Keratinocyte (primary cell): Measurements from ENCODE around the gene SUN2. TPM values are rescaled to one million over a fixed set of nuclear protein-coding genes. Genes with fewer than 3 reads are reported as not detected.

Source experiments
- DNase-seq: peaks from one replicate; pipeline ENCODE4 v3.0.0-alpha.2; 2011; ENCODE audit warnings: low read depth, missing footprints, low spot score
- FAIRE-seq: peaks from 2 replicates; lab custom pipeline; 2011; peaks lifted over from hg19 to GRCh38; lab: Jason Lieb, UNC
- H2AFZ ChIP-seq: 2 replicates; pipeline ENCODE4 v1.6.0; 2012; ENCODE audit warnings: low read length, control low read depth, inconsistent platforms; ENCODE audit not compliant: control insufficient read depth
- H3K27ac ChIP-seq: 2 replicates; pipeline ENCODE4 v1.5.1; 2011; ENCODE audit warnings: low read length; ENCODE audit not compliant: control insufficient read depth, insufficient read depth
- H3K27me3 ChIP-seq: 3 replicates; pipeline ENCODE4 v1.6.0; 2011; ENCODE audit warnings: low read length; ENCODE audit not compliant: control insufficient read depth, insufficient read depth; ENCODE audit errors: extremely low read depth
- H3K36me3 ChIP-seq, 2 experiments: 2 replicates in 1 of 2; 3 replicates in 1 of 2; pipeline ENCODE4 v1.5.1; 2011; ENCODE audit warnings: low read length in 2 of 2, mild to moderate bottlenecking in 1 of 2; ENCODE audit not compliant: control insufficient read depth in 2 of 2, insufficient read depth in 2 of 2; ENCODE audit errors: extremely low read depth in 1 of 2
- H3K4me1 ChIP-seq: 3 replicates; pipeline ENCODE4 v1.5.1; 2011; ENCODE audit warnings: low read length; ENCODE audit not compliant: control insufficient read depth, insufficient read depth; ENCODE audit errors: extremely low read depth
- H3K4me2 ChIP-seq: 3 replicates; pipeline ENCODE4 v1.6.0; 2011; ENCODE audit warnings: low read depth, low read length; ENCODE audit not compliant: control insufficient read depth, insufficient read depth; ENCODE audit errors: extremely low read depth
- H3K4me3 ChIP-seq, 3 experiments: fragments of 200-600 bp in 1 of 3; sonication (generic) in 1 of 3; 2 replicates in 2 of 3; 3 replicates in 1 of 3; pipeline ENCODE4 v1.5.1; 2011 to 2016; ENCODE audit warnings: low read length in 3 of 3, mild to moderate bottlenecking in 3 of 3, control low read depth in 2 of 3, inconsistent platforms in 1 of 3, low read depth in 1 of 3, mixed read lengths in 1 of 3, mixed run types in 1 of 3, moderate library complexity in 1 of 3; ENCODE audit not compliant: control insufficient read depth in 2 of 3, insufficient read depth in 2 of 3; ENCODE audit errors: extremely low read depth in 1 of 3
- H3K79me2 ChIP-seq: 2 replicates; pipeline ENCODE4 v1.6.0; 2012; ENCODE audit warnings: low read length; ENCODE audit not compliant: control insufficient read depth, insufficient read depth
- H3K9ac ChIP-seq: 3 replicates; pipeline ENCODE4 v1.6.0; 2011; ENCODE audit warnings: low read length; ENCODE audit not compliant: control insufficient read depth, insufficient read depth; ENCODE audit errors: extremely low read depth
- H3K9me1 ChIP-seq: 3 replicates; pipeline ENCODE4 v1.6.0; 2011; ENCODE audit warnings: low read length; ENCODE audit not compliant: control insufficient read depth, insufficient read depth; ENCODE audit errors: extremely low read depth
- H3K9me3 ChIP-seq: 2 replicates; pipeline ENCODE4 v1.5.1; 2012; ENCODE audit warnings: low read depth, low read length; ENCODE audit not compliant: control insufficient read depth
- H4K20me1 ChIP-seq: 3 replicates; pipeline ENCODE4 v1.6.0; 2011; ENCODE audit warnings: low read length; ENCODE audit not compliant: control insufficient read depth, insufficient read depth; ENCODE audit errors: extremely low read depth
- CTCF ChIP-seq, 3 experiments: IDR thresholded peaks in 1 of 3; conservative IDR thresholded peaks in 1 of 3; optimal IDR thresholded peaks in 1 of 3; 2 replicates in 2 of 3; 3 replicates in 1 of 3; pipeline versions ENCODE3 to v1.5.1; 2011; ENCODE audit warnings: low read length in 3 of 3, mild to moderate bottlenecking in 3 of 3, moderate library complexity in 2 of 3, control low read depth in 1 of 3, inconsistent platforms in 1 of 3; ENCODE audit not compliant: insufficient read depth in 2 of 3; ENCODE audit errors: extremely low read depth in 1 of 3
- EZH2 ChIP-seq: IDR thresholded peaks from one replicate; pipeline ENCODE4 v1.6.1; 2012; ENCODE audit warnings: inconsistent platforms, mild to moderate bottlenecking, low read length, moderate library complexity
- dilution Hi-C: fragments of 300-500 bp; cut with MboI; formaldehyde crosslinking; loops from one replicate; pipeline ENCODE4 v1.7.0; 2020; ENCODE audit warnings: low sequenced_read_pairs; ENCODE audit not compliant: extremely low pct_ligation_motif_present
- polyA plus RNA-seq, 5 experiments: library from polyadenylated mRNA; depleted of rRNA in 3 of 5; stranded (reverse) in 3 of 5; stranded (forward) in 1 of 5; unstranded in 1 of 5; fragments of >200 nt; gene quantifications; 1 replicate in 1 of 5; 2 replicates in 3 of 5; 3 replicates in 1 of 5; pipeline versions ENCODE4 v1.2.1 to v1.2.3, GENCODE V29; 2011 to 2012; ENCODE audit warnings: missing spikeins in 2 of 5, low read depth in 1 of 5, low replicate concordance in 1 of 5

The SUN2 gene
- polyA plus RNA-seq, 1 donor (not counting 4 experiments of a cell fraction or from before 2014, with no cell fraction given): 15.9 TPM

GRCh38 chr22:38776086-38776485, 20.3 kb upstream of the SUN2 start:
- Histone ChIP-seq H3K36me3 (peaks cover 0 to 3% of the 10 kb centered on the region in 2 experiments), H3K9me3 (no peaks in the 10 kb centered on the region), H3K79me2 (no peaks in the 10 kb centered on the region), H4K20me1 (peaks cover 3% of the 10 kb centered on the region), H3K9me1 (no peaks in the 10 kb centered on the region), H3K9ac (no peak overlapping the region), H3K4me1 (peaks cover 16% of the 10 kb centered on the region), H3K4me3 (no peak overlapping the region), H3K27ac (no peak overlapping the region), H3K27me3 (no peaks in the 10 kb centered on the region), H3K4me2 (no peak overlapping the region), H2AFZ (no peak overlapping the region)
- FAIRE-seq (no peak), DNase-seq (no peak)
- dilution Hi-C loops: no loop called here
- TF ChIP-seq EZH2 (no peak), CTCF (optimal IDR thresholded peaks at IDR 0.05 in 1 of 3, IDR thresholded peaks at IDR 0.05 in 1 of 3, conservative IDR thresholded peaks at IDR 0.05 in 1 of 3; ENCODE audit: extremely low read depth in 1 of 3, insufficient read depth in 2 of 3, low read length in 3 of 3) (no peak)

- FAIRE-seq: no peak
- no peak overlapping the region for H3K9ac ChIP-seq
- no peaks in the 10 kb centered on the region for H3K79me2 ChIP-seq
- peaks cover 0 to 2% of the 10 kb centered on the region in 2 experiments for H3K36me3 ChIP-seq
- peaks cover 16% of the 10 kb centered on the region for H3K4me1 ChIP-seq
- TF ChIP-seq EZH2: no peak
- no peak for TF ChIP-seq CTCF (optimal IDR thresholded peaks at IDR 0.05 in 1 of 3, IDR thresholded peaks at IDR 0.05 in 1 of 3, conservative IDR thresholded peaks at IDR 0.05 in 1 of 3; ENCODE audit: extremely low read depth in 1 of 3, insufficient read depth in 2 of 3, low read length in 3 of 3)
- H3K9me1 ChIP-seq: no peaks in the 10 kb centered on the region
- H3K27me3 ChIP-seq: no peaks in the 10 kb centered on the region
- peaks cover 3% of the 10 kb centered on the region for H4K20me1 ChIP-seq
- no peaks in the 10 kb centered on the region for H3K9me3 ChIP-seq
- H2AFZ ChIP-seq: no peak overlapping the region
- no peak overlapping the region for H3K4me3 ChIP-seq
- dilution Hi-C loops: no loop called here
- no peak for DNase-seq
- no peak overlapping the region for H3K4me2 ChIP-seq
- H3K27ac ChIP-seq: no peak overlapping the region
These were observed 19.9 kb upstream of the SUN2 start for GRCh38 chr22:38775656-38776055.
